AG04449 (cell line): ENCODE measurements around the gene LRIG2.
"Not testable (repeated sequence)": the region's sequence is repeated elsewhere in the genome, so short reads cannot be mapped to it uniquely, and the experiment has no call there.

Source experiments
- CTCF ChIA-PET: fragments of 350-600 bp; formaldehyde crosslinking; extraction: SDS; loops from one replicate; lab custom pipeline; 2021; ENCODE audit warnings: antibody characterized with exemption; lab: Yijun Ruan, JAX
- POLR2A ChIA-PET: fragments of 400-600, 350-600 bp; formaldehyde crosslinking; extraction: SDS; loops from one replicate; lab custom pipeline; 2020; ENCODE audit warnings: antibody characterized with exemption, inconsistent platforms; lab: Yijun Ruan, JAX
- DNase-seq: peaks from one replicate; pipeline ENCODE4 v3.0.0-alpha.2; 2010; ENCODE audit warnings: low read depth, low spot score
- H3K4me3 ChIP-seq: 2 replicates; pipeline ENCODE4 v1.5.1; 2011; ENCODE audit warnings: low read depth, mild to moderate bottlenecking, control low read depth, low read length
- TF ChIP-seq, protein P1 (sequence below): IDR thresholded peaks from one replicate; pipeline ENCODE4 v1.5.1; 2011; ENCODE audit warnings: mild to moderate bottlenecking, moderate library complexity, low read length, control low read depth, inconsistent platforms; ENCODE audit not compliant: insufficient read depth; ENCODE audit errors: missing control alignments

LRIG2 gene, protein sequence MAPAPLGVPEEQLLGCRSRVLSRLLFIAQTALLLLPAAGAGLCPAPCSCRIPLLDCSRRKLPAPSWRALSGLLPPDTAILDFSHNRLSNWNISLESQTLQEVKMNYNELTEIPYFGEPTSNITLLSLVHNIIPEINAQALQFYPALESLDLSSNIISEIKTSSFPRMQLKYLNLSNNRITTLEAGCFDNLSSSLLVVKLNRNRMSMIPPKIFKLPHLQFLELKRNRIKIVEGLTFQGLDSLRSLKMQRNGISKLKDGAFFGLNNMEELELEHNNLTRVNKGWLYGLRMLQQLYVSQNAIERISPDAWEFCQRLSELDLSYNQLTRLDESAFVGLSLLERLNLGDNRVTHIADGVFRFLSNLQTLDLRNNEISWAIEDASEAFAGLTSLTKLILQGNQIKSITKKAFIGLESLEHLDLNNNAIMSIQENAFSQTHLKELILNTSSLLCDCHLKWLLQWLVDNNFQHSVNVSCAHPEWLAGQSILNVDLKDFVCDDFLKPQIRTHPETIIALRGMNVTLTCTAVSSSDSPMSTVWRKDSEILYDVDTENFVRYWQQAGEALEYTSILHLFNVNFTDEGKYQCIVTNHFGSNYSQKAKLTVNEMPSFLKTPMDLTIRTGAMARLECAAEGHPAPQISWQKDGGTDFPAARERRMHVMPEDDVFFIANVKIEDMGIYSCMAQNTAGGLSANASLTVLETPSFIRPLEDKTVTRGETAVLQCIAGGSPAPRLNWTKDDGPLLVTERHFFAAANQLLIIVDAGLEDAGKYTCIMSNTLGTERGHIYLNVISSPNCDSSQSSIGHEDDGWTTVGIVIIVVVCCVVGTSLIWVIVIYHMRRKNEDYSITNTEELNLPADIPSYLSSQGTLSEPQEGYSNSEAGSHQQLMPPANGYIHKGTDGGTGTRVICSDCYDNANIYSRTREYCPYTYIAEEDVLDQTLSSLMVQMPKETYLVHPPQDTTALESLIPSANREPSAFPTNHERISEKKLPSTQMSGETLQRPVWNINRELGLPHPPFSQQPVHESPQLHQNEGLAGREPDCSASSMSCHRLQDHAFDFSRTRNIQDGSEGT

DNA sequence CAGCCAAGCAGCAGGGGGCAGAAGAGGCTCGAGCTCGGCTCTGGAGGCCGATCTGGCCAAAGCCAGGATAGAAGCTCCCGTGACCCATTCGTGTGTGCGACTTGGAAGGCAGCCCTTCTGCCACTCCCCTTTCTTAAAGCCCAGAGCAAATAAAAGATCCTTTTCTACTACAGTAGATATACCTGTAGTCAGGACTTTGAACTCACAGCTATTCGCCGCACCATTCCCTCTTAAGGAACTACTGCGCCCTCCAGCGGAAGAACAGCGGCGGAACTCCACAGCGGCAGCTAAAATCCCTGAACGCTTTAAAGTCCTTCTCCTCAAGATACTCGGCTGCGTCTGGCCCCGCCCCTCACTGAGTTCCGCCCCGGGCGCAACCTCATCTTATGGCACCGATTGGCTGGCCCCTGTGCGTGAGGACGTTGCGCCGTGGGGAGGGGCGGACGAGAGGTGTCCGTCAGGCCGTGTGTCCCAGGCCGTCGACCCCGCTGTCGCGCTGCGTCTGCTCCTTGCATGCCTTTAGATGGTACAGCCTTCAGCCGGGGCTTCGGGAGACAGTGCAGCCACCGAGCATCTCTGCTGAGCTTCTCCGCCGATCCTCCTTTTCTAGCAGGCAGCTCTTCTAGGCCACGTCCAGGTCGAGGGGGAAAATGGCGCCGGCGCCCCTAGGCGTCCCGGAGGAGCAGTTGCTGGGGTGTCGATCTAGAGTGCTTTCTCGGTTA lies at the start of gene LRIG2:
Gene LRIG2 (plus strand): TSS at position 442 of the 722 bp plus-strand sequence. CDS start 209 bp downstream, at position 651.
- TF ChIP-seq, protein P1, sequence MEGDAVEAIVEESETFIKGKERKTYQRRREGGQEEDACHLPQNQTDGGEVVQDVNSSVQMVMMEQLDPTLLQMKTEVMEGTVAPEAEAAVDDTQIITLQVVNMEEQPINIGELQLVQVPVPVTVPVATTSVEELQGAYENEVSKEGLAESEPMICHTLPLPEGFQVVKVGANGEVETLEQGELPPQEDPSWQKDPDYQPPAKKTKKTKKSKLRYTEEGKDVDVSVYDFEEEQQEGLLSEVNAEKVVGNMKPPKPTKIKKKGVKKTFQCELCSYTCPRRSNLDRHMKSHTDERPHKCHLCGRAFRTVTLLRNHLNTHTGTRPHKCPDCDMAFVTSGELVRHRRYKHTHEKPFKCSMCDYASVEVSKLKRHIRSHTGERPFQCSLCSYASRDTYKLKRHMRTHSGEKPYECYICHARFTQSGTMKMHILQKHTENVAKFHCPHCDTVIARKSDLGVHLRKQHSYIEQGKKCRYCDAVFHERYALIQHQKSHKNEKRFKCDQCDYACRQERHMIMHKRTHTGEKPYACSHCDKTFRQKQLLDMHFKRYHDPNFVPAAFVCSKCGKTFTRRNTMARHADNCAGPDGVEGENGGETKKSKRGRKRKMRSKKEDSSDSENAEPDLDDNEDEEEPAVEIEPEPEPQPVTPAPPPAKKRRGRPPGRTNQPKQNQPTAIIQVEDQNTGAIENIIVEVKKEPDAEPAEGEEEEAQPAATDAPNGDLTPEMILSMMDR, result peak; percentile 91
- CTCF ChIA-PET, result interaction anchor here (0.6 to 5.3 kb wide), 104 partner anchors 9 to 858 kb away, joined by 3 to 155 read pairs (median 4); partner anchors contain the start of genes PPM1J, RHOC and SLC16A1
- POLR2A ChIA-PET, result interaction anchor here (0.5 to 1.7 kb wide), 6 partner anchors 14 to 683 kb away, joined by 3 to 9 read pairs (median 3); partner anchors contain the start of genes PPM1J and SLC16A1
- DNase-seq, result peak; percentile 92
- H3K4me3 ChIP-seq, result peak within 1 kb of the TSS; percentile 99

DNA sequence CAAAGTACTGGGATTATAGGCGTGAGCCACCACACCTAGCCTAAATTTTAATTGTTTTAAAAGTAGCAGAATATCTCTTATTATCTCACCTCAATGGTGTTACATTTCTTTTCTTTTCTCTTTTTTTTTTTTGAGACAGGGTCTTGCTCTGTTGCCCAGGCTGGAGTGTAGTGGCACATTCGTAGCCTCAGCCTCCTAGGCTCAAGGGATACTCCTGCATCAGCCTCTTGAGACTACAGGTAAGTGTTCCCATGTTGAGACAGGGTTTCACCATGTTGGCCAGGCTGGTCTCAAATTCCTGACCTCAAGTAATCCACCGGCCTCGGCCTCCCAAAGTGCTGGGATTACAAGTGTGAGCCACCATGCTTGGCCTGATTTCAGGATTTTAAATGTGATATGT lies 49.7 kb upstream of the LRIG2 start:
- not testable (repeated sequence) for DNase-seq, H3K4me3 ChIP-seq
- CTCF ChIA-PET, result interaction anchor here (0.5 to 1.5 kb wide), 2 partner anchors 11 to 307 kb away, joined by 3 read pairs; no protein-coding TSS in a partner anchor
- POLR2A ChIA-PET, result interaction anchor here (0.8 kb wide), 1 partner anchor 18 kb away, joined by 3 read pairs; no protein-coding TSS in a partner anchor

DNA sequence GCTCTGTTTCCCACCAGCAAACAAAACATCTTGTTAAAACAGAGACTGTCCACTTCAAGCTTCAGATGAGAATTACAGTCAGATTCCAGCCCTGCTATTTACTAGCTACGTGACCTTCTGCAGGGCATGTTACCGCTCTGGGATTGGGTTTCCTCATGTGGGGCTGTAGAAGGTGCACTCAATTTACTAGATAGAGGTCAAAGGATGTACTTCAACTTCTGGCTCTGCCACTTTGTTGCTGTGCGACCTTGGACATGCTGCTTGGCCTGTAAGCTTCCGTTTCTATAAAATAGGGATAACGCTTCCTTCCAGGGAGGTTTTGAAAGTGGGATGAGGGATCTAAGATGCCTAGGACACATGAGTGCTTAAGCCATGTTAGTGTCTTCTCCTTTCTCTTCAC lies 46.0 kb upstream of the LRIG2 start:
- POLR2A ChIA-PET, result no interaction called here

DNA sequence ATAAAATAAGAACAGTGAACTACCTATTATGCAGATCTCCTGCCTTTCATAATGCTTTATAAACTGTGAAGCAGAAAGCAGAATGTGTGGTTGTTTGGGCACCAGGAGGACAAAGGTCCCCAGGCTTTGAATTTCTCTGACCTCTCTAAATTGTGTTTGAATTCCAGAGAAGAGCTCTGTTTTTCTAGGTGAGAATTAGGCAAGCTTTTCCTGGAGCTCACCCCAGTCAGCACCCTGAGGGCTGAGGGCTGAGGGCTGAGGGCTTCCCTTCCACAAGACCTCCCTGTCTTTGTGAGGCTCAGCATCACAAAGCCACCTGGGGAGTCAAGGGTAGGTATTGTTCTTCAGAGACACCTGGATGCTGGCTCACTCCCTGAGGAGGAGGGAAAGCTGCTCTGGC lies 45.5 kb upstream of the LRIG2 start:
- ChIA-PET POLR2A (no interaction called here), CTCF (interaction anchor here (1.4 to 1.5 kb wide), 2 partner anchors 14 to 45 kb away, joined by 3 to 6 read pairs; partner anchors contain the start of gene LRIG2)
- H3K4me3 ChIP-seq, result no peak overlapping the region
- DNase-seq, result no peak
- TF ChIP-seq, protein P1, result no peak

More for the DNA sequence above, 46.0 kb upstream of the LRIG2 start:
- CTCF ChIA-PET, result interaction anchor here (1.4 kb wide), 1 partner anchor 15 kb away, joined by 3 read pairs; no protein-coding TSS in a partner anchor
- H3K4me3 ChIP-seq, result no peak overlapping the region
- DNase-seq, result no peak
- TF ChIP-seq, protein P1, result no peak

DNA sequence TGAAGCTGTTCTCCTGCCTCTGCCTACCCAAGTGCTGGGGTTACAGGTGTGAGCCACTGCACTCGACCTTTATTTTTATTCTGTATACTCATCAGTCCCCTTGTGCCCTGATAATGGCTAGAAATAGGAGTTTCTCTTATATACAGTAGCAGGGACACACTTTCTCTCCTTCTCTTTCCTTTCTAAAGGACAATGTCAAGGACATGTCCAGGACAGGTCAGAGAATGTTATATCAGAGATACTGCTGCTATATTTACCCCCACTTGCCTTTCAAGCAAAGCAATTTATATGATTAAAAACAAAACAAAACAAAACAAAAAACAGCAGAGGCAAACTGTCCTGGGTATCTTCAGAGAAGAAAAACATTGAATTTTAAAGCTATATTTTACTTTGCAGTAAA lies 43.2 kb upstream of the LRIG2 start:
- DNase-seq, result no peak
- TF ChIP-seq, protein P1, result no peak
- H3K4me3 ChIP-seq, result no peak overlapping the region
- ChIA-PET CTCF (interaction anchor here (1.1 kb wide), 1 partner anchor 77 kb away, joined by 3 read pairs; no protein-coding TSS in a partner anchor), POLR2A (no interaction called here)
